ENCODE data around the gene POC1A. TPM values are rescaled to one million over a fixed set of nuclear protein-coding genes. Genes with fewer than 3 reads are reported as not detected.

The POC1A gene
- total and polyA plus RNA-seq, 9 of the 15 experiments (the other 6 are each of a cell fraction or from before 2014, with no cell fraction given), result 7.2 to 17.5 (median 12.1) TPM

GRCh38 chr3:52037291-52037690, 116.9 kb downstream of the POC1A start:
- 38% methylated on average over 4 of the region's 4 CpGs for WGBS (ENCODE audit: insufficient coverage, low coverage, missing lambda C conversion rate)
- TF ChIP-seq ATF3 (IDR thresholded peaks at IDR 0.05) (0 out of 2 replicates have a peak, but pooled peaks have one; percentile 35), ATF3 (CRISPR knock-in tag; conservative IDR thresholded peaks at IDR 0.05) (no peak), NR0B1 (IDR thresholded peaks at IDR 0.05; ENCODE audit: partially characterized antibody) (no peak), SP1 (CRISPR knock-in tag; IDR thresholded peaks at IDR 0.05) (no peak), REST (IDR thresholded peaks at IDR 0.05; ENCODE audit: borderline replicate concordance) (no peak), REST (CRISPR knock-in tag; IDR thresholded peaks at IDR 0.05; ENCODE audit: low read depth) (no peak), HDGF (IDR thresholded peaks at IDR 0.05) (no peak), ZNF324 (CRISPR knock-in tag; IDR thresholded peaks at IDR 0.05) (no peak), CEBPG (CRISPR knock-in tag; IDR thresholded peaks at IDR 0.05) (peak; percentile 38; the same call in 1 of the 2 replicates), CEBPG (tag; conservative IDR thresholded peaks at IDR 0.05 in 1 of 2, IDR thresholded peaks at IDR 0.05 in 1 of 2) (no peak), HIVEP1 (CRISPR knock-in tag; IDR thresholded peaks at IDR 0.05) (no peak), CHD2 (IDR thresholded peaks at IDR 0.05; ENCODE audit: low read depth, low read length) (no peak)

More at GRCh38 chr3:52037291-52037690, 116.9 kb downstream of the POC1A start:
- no peaks in the 10 kb centered on the region; the same call in 1 of the 2 replicates for H4K20me1 ChIP-seq (replicated peaks; ENCODE audit: control insufficient read depth, insufficient read depth, low read length)
- no peaks in the 10 kb centered on the region for H3K9me3 ChIP-seq (replicated peaks; ENCODE audit: control insufficient read depth, insufficient read depth, low read depth, low read length)
- H3K4me1 ChIP-seq (replicated peaks in 1 of 2; ENCODE audit: control insufficient read depth in 2 of 2, insufficient read depth in 2 of 2, low read length in 2 of 2), result peaks cover 0 to 15% of the 10 kb centered on the region in 2 experiments; a peak in 2 of 5 replicates
- BruUV-seq (replicated peaks), result no TSS peak
- peaks cover 0 to 22% of the 10 kb centered on the region in 2 experiments; a peak in 2 of 5 replicates for H3K27me3 ChIP-seq (ENCODE audit: control insufficient read depth in 2 of 2, insufficient read depth in 2 of 2, low read length in 2 of 2)
- no peaks in the 10 kb centered on the region for H3K9me1 ChIP-seq (ENCODE audit: control insufficient read depth, insufficient read depth, low read length)
- in situ Hi-C loops (cut with MboI) (no loop called here), intact Hi-C loops (cut with micrococcal nuclease) (no loop called here)
- FAIRE-seq, result no peak
- no peak overlapping the region for H3K4me2 ChIP-seq (ENCODE audit: insufficient read depth, low read length)
- DNase-seq (ENCODE audit: extremely low read depth in 1 of 4, low spot score in 3 of 4), result no peak
- POLR2A ChIA-PET, result interaction anchor here (1.5 to 1.7 kb wide), 2 partner anchors 10 to 16 kb away, joined by 4 to 5 read pairs; no protein-coding TSS in a partner anchor
- H3K9ac ChIP-seq (ENCODE audit: insufficient read depth in 1 of 2, low read depth in 2 of 2, low read length in 2 of 2), result peak overlapping the region in 1 of 2 experiments; percentile 64; a peak in 1 of 4 replicates
- CTCF ChIA-PET (ENCODE audit: low intra/inter-chr PET ratio), result no interaction called here
- peak; percentile 40 for ATAC-seq
- no peak overlapping the region for H3K4me3 ChIP-seq
- no peaks in the 10 kb centered on the region for H3K79me2 ChIP-seq (ENCODE audit: control insufficient read depth, insufficient read depth, low read length)
- H3K36me3 ChIP-seq (ENCODE audit: control insufficient read depth, insufficient read depth, low read length), result no peaks in the 10 kb centered on the region
- H2AFZ ChIP-seq (ENCODE audit: low read depth, low read length), result no peak overlapping the region
- H3K27ac ChIP-seq (ENCODE audit: extremely low read depth, low read depth, low read length), result no peak overlapping the region

Data from K562 (cell line).